ENCODE measurements around the gene KRT13.

Gene KRT13

GRCh38 chr17:41537990-41538389 lies 32.6 kb upstream of the KRT13 start:
- DNase-seq (ENCODE audit: low read depth in 1 of 2, low spot score in 1 of 2) = no peak

- no peak for DNase-seq (ENCODE audit: low read depth in 1 of 2, low spot score in 1 of 2)
These were observed 32.2 kb upstream of the KRT13 start for GRCh38 chr17:41537614-41537954.

- no peak for DNase-seq (ENCODE audit: low read depth in 1 of 2, low spot score in 1 of 2)
These were observed 31.6 kb upstream of the KRT13 start for GRCh38 chr17:41536741-41537613.

- no peak for DNase-seq (ENCODE audit: low read depth in 1 of 2, low spot score in 1 of 2)
These were observed 30.5 kb upstream of the KRT13 start for GRCh38 chr17:41535764-41536481.

GRCh38 chr17:41534899-41535546 lies 29.6 kb upstream of the KRT13 start:
- no peak for DNase-seq (ENCODE audit: low read depth in 1 of 2, low spot score in 1 of 2)

GRCh38 chr17:41533613-41534012 lies 28.2 kb upstream of the KRT13 start:
- no peak for DNase-seq (ENCODE audit: low read depth in 1 of 2, low spot score in 1 of 2)

GRCh38 chr17:41532947-41533570 lies 27.6 kb upstream of the KRT13 start:
- no peak for DNase-seq (ENCODE audit: low read depth in 1 of 2, low spot score in 1 of 2)

GRCh38 chr17:41531993-41532392 lies 26.6 kb upstream of the KRT13 start:
- DNase-seq (ENCODE audit: low read depth in 1 of 2, low spot score in 1 of 2) = no peak

- DNase-seq (ENCODE audit: low read depth in 1 of 2, low spot score in 1 of 2) = no peak
These were observed 24.9 kb upstream of the KRT13 start for GRCh38 chr17:41530062-41531048.

GRCh38 chr17:41529491-41529915 lies 24.1 kb upstream of the KRT13 start:
- no peak for DNase-seq (ENCODE audit: low read depth in 1 of 2, low spot score in 1 of 2)

- DNase-seq (ENCODE audit: low read depth in 1 of 2, low spot score in 1 of 2) = no peak
These were observed 23.5 kb upstream of the KRT13 start for GRCh38 chr17:41528959-41529353.

- no peak for DNase-seq (ENCODE audit: low read depth in 1 of 2, low spot score in 1 of 2)
These were observed 21.9 kb upstream of the KRT13 start for GRCh38 chr17:41527063-41528023.

- DNase-seq (ENCODE audit: low read depth in 1 of 2, low spot score in 1 of 2) = no peak
These were observed 18.8 kb upstream of the KRT13 start for GRCh38 chr17:41524261-41524660.

- DNase-seq (ENCODE audit: low read depth in 1 of 2, low spot score in 1 of 2) = no peak
These were observed 18.4 kb upstream of the KRT13 start for GRCh38 chr17:41523787-41524186.

- no peak for DNase-seq (ENCODE audit: low read depth in 1 of 2, low spot score in 1 of 2)
These were observed 17.8 kb upstream of the KRT13 start for GRCh38 chr17:41523225-41523593.

- DNase-seq (ENCODE audit: low read depth in 1 of 2, low spot score in 1 of 2) = no peak
These were observed 17.2 kb upstream of the KRT13 start for GRCh38 chr17:41522301-41523224.

- no peak for DNase-seq (ENCODE audit: low read depth in 1 of 2, low spot score in 1 of 2)
These were observed 16.3 kb upstream of the KRT13 start for GRCh38 chr17:41521574-41522261.
